Hepatocyte (in vitro differentiated cells): Measurements from ENCODE around the gene THSD1. TPM values are rescaled to one million over a fixed set of nuclear protein-coding genes. Genes with fewer than 3 reads are reported as not detected.

ENCODE experiments used
- DNase-seq: peaks from one replicate; pipeline ENCODE4 v3.0.0-alpha.2; 2016; ENCODE audit warnings: low spot score
- H2AFZ ChIP-seq: fragments of 200-600 bp; sonication (generic); 2 replicates; pipeline ENCODE4 v1.6.0; 2016; ENCODE audit warnings: antibody characterized with exemption, mild to moderate bottlenecking
- H3K27ac ChIP-seq: fragments of 200-600 bp; sonication (generic); 2 replicates; pipeline ENCODE4 v1.5.1; 2016; ENCODE audit warnings: mild to moderate bottlenecking
- H3K27me3 ChIP-seq: fragments of 200-600 bp; sonication (generic); 2 replicates; pipeline ENCODE4 v1.6.1; 2016
- H3K36me3 ChIP-seq: fragments of 200-600 bp; sonication (generic); replicated peaks from 2 replicates; pipeline ENCODE4 v1.5.1; 2016; ENCODE audit warnings: low read depth; ENCODE audit not compliant: insufficient read depth
- H3K4me1 ChIP-seq: fragments of 200-600 bp; sonication (generic); 2 replicates; pipeline ENCODE4 v1.5.1; 2016; ENCODE audit warnings: mild to moderate bottlenecking, moderate library complexity; ENCODE audit not compliant: insufficient read depth
- H3K4me2 ChIP-seq: fragments of 200-600 bp; sonication (generic); 2 replicates; pipeline ENCODE4 v1.6.0; 2016
- H3K4me3 ChIP-seq: fragments of 200-600 bp; sonication (generic); 2 replicates; pipeline ENCODE4 v1.5.1; 2016; ENCODE audit warnings: mild to moderate bottlenecking
- H3K79me2 ChIP-seq: fragments of 200-600 bp; sonication (generic); 2 replicates; pipeline ENCODE4 v1.6.0; 2017; ENCODE audit warnings: mild to moderate bottlenecking
- H3K9me2 ChIP-seq: fragments of 200-600 bp; sonication (generic); replicated peaks from 2 replicates; pipeline ENCODE4 v1.6.0; 2017; ENCODE audit warnings: mild to moderate bottlenecking; ENCODE audit not compliant: insufficient read depth
- H3K9me3 ChIP-seq: fragments of 200-600 bp; sonication (generic); 2 replicates; pipeline ENCODE4 v1.5.1; 2016; ENCODE audit warnings: low read depth, mild to moderate bottlenecking
- H4K20me1 ChIP-seq: fragments of 200-600 bp; sonication (generic); 2 replicates; pipeline ENCODE4 v1.6.0; 2016; ENCODE audit warnings: mild to moderate bottlenecking; ENCODE audit not compliant: insufficient read depth, poor library complexity, severe bottlenecking
- EZH2 ChIP-seq: fragments of 200-600 bp; sonication (generic); IDR thresholded peaks from 2 replicates; pipeline ENCODE4 v1.6.1; 2016; ENCODE audit warnings: antibody characterized with exemption, mild to moderate bottlenecking, borderline replicate concordance
- EZH2phosphoT487 ChIP-seq: fragments of 200-600 bp; sonication (generic); IDR thresholded peaks from one replicate; pipeline ENCODE4 v1.6.1; 2018; ENCODE audit warnings: antibody characterized with exemption, mild to moderate bottlenecking, low read depth, moderate library complexity; ENCODE audit not compliant: unreplicated experiment, severe bottlenecking
- WGBS: methylation state at CpG from one replicate; pipeline ENCODE4 v1.1.6; 2016; ENCODE audit warnings: low lambda C conversion rate; ENCODE audit errors: missing lambda C conversion rate; 5-methylcytosine and 5-hydroxymethylcytosine counted together
- polyA plus RNA-seq: library from polyadenylated mRNA; unstranded; fragments of >200 nt; fragmentation: Nextera tagmentation; extraction: Ambion mirVana; gene quantifications from 2 replicates; pipeline ENCODE4 v1.2.1, GENCODE V29; 2016
- total RNA-seq: library from RNA; depleted of rRNA; stranded (reverse); fragments of >200 nt; gene quantifications from 2 replicates; pipeline ENCODE4 v1.2.3, GENCODE V29; 2014
- TF ChIP-seq, protein P1 (sequence below): fragments of 200-600 bp; sonication (generic); IDR thresholded peaks from 2 replicates; pipeline ENCODE4 v1.5.1; 2016; ENCODE audit warnings: antibody characterized with exemption, mild to moderate bottlenecking; ENCODE audit not compliant: poor library complexity

The THSD1 gene
- total and polyA plus RNA-seq, 2 experiments from 2014 or later: 1.00 to 1.4 TPM

DNA sequence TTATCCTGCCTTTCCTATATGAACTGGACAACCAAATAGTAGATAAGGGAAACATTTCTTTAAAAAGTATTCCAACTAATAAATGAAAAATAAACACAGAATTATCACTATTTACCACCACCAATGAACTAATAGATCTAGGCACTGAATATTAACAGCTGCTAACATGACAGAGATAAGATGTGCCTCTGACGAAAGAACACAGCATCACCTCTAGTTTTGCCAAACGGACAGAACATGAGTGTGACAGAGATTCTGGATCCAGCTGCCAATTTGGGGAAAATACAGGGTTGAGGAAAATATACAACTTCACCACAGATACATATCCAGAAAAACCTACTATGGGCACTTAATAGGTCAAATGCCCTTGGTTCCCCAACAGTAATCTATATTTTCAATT, 26.5 kb upstream of the THSD1 start:
- Histone ChIP-seq H2AFZ (no peak overlapping the region), H3K27ac (no peak overlapping the region), H3K9me3 (no peaks in the 10 kb centered on the region), H3K4me2 (no peak overlapping the region), H3K36me3 (peaks cover 3% of the 10 kb centered on the region), H3K9me2 (no peaks in the 10 kb centered on the region), H3K4me3 (no peak overlapping the region), H4K20me1 (no peaks in the 10 kb centered on the region), H3K27me3 (no peaks in the 10 kb centered on the region), H3K4me1 (no peaks in the 10 kb centered on the region), H3K79me2 (no peaks in the 10 kb centered on the region)
- 86% methylated on average over 2 of the region's 2 CpGs for WGBS
- DNase-seq: no peak
- TF ChIP-seq, protein P1, sequence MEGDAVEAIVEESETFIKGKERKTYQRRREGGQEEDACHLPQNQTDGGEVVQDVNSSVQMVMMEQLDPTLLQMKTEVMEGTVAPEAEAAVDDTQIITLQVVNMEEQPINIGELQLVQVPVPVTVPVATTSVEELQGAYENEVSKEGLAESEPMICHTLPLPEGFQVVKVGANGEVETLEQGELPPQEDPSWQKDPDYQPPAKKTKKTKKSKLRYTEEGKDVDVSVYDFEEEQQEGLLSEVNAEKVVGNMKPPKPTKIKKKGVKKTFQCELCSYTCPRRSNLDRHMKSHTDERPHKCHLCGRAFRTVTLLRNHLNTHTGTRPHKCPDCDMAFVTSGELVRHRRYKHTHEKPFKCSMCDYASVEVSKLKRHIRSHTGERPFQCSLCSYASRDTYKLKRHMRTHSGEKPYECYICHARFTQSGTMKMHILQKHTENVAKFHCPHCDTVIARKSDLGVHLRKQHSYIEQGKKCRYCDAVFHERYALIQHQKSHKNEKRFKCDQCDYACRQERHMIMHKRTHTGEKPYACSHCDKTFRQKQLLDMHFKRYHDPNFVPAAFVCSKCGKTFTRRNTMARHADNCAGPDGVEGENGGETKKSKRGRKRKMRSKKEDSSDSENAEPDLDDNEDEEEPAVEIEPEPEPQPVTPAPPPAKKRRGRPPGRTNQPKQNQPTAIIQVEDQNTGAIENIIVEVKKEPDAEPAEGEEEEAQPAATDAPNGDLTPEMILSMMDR: no peak
- TF ChIP-seq EZH2phosphoT487: no peak
- no peak for TF ChIP-seq EZH2

DNA sequence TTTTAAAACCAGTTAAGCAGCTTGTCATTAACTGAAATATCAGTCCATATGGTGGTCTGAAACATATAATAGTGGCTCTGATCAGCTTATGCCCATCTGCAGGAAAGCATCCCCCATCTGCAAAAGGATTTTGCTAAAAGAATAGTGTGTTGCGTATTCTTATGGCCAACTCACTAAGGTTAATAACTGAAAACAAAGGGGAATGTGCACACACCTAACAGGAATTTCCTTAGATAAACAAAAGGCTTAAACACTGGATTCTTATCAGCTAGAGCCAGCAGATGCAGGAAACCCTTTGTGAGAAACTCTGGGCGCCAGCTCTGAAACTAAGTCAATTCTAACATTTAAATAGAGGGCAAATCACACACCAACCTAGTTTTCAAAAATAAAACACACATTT, 22.3 kb upstream of the THSD1 start:
- H3K4me1 ChIP-seq: no peaks in the 10 kb centered on the region
- no peak overlapping the region for H3K27ac ChIP-seq
- no peak overlapping the region for H2AFZ ChIP-seq
- no peaks in the 10 kb centered on the region for H4K20me1 ChIP-seq
- no peak overlapping the region for H3K4me3 ChIP-seq
- DNase-seq: peak; percentile 35
- peak overlapping the region; percentile 8 for H3K4me2 ChIP-seq
- no peaks in the 10 kb centered on the region for H3K79me2 ChIP-seq
- H3K9me2 ChIP-seq: no peaks in the 10 kb centered on the region
- H3K9me3 ChIP-seq: no peaks in the 10 kb centered on the region
- TF ChIP-seq, protein P1: no peak
- TF ChIP-seq EZH2 (no peak), EZH2phosphoT487 (no peak)
- H3K36me3 ChIP-seq: no peaks in the 10 kb centered on the region
- H3K27me3 ChIP-seq: no peaks in the 10 kb centered on the region
- WGBS: 55% methylated on average over 2 of the region's 2 CpGs

DNA sequence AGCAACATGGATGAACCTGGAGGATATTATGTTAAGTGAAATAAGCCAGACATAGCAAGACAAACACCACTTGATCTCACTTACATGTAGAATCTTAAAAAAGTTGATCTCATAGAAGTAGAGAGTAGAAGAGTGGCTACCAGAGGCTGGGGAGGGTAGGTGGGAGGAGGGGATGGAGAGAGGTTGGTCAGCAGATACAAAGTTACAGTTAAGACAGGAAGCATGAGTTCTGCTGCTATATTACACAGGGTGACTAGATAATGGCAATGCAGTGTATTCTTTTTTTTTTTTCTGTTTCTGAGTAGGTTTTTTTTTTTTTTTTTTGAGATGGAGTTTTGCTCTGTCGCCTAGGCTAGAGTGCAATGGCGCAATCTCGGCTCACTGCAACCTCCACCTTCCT, 15.2 kb upstream of the THSD1 start:
- Histone ChIP-seq H3K4me1 (no peaks in the 10 kb centered on the region), H3K9me2 (no peaks in the 10 kb centered on the region), H3K36me3 (no peaks in the 10 kb centered on the region), H3K9me3 (no peaks in the 10 kb centered on the region), H3K4me3 (no peak overlapping the region), H3K27ac (no peak overlapping the region), H2AFZ (no peak overlapping the region), H3K4me2 (no peak overlapping the region), H4K20me1 (no peaks in the 10 kb centered on the region), H3K27me3 (no peaks in the 10 kb centered on the region), H3K79me2 (no peaks in the 10 kb centered on the region)
- DNase-seq: no peak
- TF ChIP-seq, protein P1: no peak
- TF ChIP-seq EZH2 (no peak), EZH2phosphoT487 (no peak)
- 100% methylated on average over 2 of the region's 3 CpGs for WGBS

DNA sequence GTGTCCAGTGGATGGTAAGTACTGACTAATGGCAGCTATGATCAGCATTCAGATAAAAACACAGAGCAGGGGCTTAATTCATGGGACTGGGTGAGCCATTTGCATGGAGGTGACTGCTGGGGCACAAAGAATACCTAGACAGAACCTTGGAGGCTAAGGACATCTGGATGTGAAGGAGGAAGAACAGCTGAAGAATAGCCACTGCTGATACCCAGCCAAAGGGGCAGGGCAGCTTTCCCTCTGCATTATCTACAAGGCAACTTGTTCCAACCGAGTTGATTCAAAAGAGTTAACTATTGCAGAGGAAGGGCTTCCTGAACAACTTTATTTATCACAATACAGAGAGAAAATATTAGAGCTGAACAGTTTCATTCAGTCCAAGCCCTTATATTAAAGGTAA, 13.1 kb upstream of the THSD1 start:
- H3K27ac ChIP-seq: no peak overlapping the region
- no peaks in the 10 kb centered on the region for H3K27me3 ChIP-seq
- H3K4me2 ChIP-seq: no peak overlapping the region
- WGBS: 59% methylated on average over 1 of the region's 1 CpG
- H3K4me1 ChIP-seq: no peaks in the 10 kb centered on the region
- DNase-seq: no peak
- H3K36me3 ChIP-seq: no peaks in the 10 kb centered on the region
- H4K20me1 ChIP-seq: no peaks in the 10 kb centered on the region
- no peaks in the 10 kb centered on the region for H3K79me2 ChIP-seq
- no peak overlapping the region for H2AFZ ChIP-seq
- H3K9me2 ChIP-seq: no peaks in the 10 kb centered on the region
- no peak overlapping the region for H3K4me3 ChIP-seq
- no peaks in the 10 kb centered on the region for H3K9me3 ChIP-seq
- no peak for TF ChIP-seq EZH2
- TF ChIP-seq, protein P1: no peak
- no peak for TF ChIP-seq EZH2phosphoT487
